Endothelial cell of umbilical vein (primary cell): ENCODE measurements around the gene SLC22A17.

Source experiments
- POLR2A ChIP-seq: IDR thresholded peaks from 2 replicates; pipeline ENCODE4 v1.6.1; 2012; ENCODE audit warnings: low read depth, mild to moderate bottlenecking, control low read depth, low read length
- TF ChIP-seq, protein P1 (sequence below), 2 donors: IDR thresholded peaks; 1 replicate in 1 of 2; 2 replicates in 1 of 2; pipeline ENCODE4 v1.5.1; 2011; ENCODE audit warnings: low read length in 2 of 2, mild to moderate bottlenecking in 2 of 2, moderate library complexity in 2 of 2, control low read depth in 1 of 2, inconsistent platforms in 1 of 2, low read depth in 1 of 2; ENCODE audit not compliant: insufficient read depth in 1 of 2; ENCODE audit errors: extremely low read depth in 1 of 2

DNA sequence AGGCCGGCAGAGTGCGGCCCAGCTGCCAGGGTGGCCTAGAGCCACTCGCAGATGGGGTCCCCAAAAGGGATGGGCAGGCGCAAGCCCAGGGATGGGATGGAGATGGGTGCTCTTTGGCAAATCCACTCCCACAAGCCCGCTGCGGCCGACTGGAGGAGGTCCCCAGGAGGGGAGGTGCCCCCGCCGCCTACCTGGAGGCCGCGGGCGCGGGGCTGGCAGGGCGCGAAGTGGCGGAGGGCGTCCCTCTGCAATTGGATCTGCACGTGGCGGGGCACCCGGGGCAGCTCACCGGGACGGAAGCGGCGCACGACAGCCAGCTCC, 50.8 kb downstream of the SLC22A17 start:
- TF ChIP-seq, protein P1, sequence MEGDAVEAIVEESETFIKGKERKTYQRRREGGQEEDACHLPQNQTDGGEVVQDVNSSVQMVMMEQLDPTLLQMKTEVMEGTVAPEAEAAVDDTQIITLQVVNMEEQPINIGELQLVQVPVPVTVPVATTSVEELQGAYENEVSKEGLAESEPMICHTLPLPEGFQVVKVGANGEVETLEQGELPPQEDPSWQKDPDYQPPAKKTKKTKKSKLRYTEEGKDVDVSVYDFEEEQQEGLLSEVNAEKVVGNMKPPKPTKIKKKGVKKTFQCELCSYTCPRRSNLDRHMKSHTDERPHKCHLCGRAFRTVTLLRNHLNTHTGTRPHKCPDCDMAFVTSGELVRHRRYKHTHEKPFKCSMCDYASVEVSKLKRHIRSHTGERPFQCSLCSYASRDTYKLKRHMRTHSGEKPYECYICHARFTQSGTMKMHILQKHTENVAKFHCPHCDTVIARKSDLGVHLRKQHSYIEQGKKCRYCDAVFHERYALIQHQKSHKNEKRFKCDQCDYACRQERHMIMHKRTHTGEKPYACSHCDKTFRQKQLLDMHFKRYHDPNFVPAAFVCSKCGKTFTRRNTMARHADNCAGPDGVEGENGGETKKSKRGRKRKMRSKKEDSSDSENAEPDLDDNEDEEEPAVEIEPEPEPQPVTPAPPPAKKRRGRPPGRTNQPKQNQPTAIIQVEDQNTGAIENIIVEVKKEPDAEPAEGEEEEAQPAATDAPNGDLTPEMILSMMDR (IDR thresholded peaks at IDR 0.05; ENCODE audit: extremely low read depth in 1 of 2, insufficient read depth in 1 of 2, low read depth in 1 of 2, low read length in 2 of 2) = no peak
- no peak for TF ChIP-seq POLR2A
